ENCODE results near the gene TEF.

TEF gene

GRCh38 chr22:41381329-41382097 is at the start of gene TEF:
Gene TEF (plus strand): TSS chr22:41381942. CDS start chr22:41382045, 103 bp downstream.
- peak; percentile 97 for DNase-seq (ENCODE audit: low spot score)
- CTCF ChIA-PET: interaction anchor here (0.5 to 0.7 kb wide), 4 partner anchors 9 to 480 kb away, joined by 3 to 4 read pairs (median 3); no protein-coding TSS in a partner anchor
- no peak for TF ChIP-seq CTCF (conservative IDR thresholded peaks at IDR 0.05; ENCODE audit: low read depth)

GRCh38 chr22:41332217-41332939 is 49.4 kb upstream of the TEF start:
- no peak for TF ChIP-seq CTCF (conservative IDR thresholded peaks at IDR 0.05; ENCODE audit: low read depth)
- ChIA-PET CTCF (interaction anchor here (0.5 kb wide), 1 partner anchor 186 kb away, joined by 3 read pairs; no protein-coding TSS in a partner anchor), POLR2A (ENCODE audit: low non-redundant PET) (no interaction called here)
- DNase-seq (ENCODE audit: low spot score): no peak
- H3K27ac ChIP-seq: no peak overlapping the region; the same call in 1 of the 2 replicates

More at GRCh38 chr22:41381329-41382097, at the start of gene TEF:
- peak within 1 kb of the TSS; percentile 97 for H3K27ac ChIP-seq
- POLR2A ChIA-PET (ENCODE audit: low non-redundant PET): interaction anchor here (0.6 to 1.1 kb wide), 3 partner anchors 28 to 96 kb away, joined by 4 to 5 read pairs (median 4); partner anchors contain the start of gene RANGAP1

GRCh38 chr22:41333806-41334205 is 47.9 kb upstream of the TEF start:
- no peak overlapping the region for H3K27ac ChIP-seq
- ChIA-PET CTCF (no interaction called here), POLR2A (ENCODE audit: low non-redundant PET) (no interaction called here)
- no peak for DNase-seq (ENCODE audit: low spot score)
- no peak for TF ChIP-seq CTCF (conservative IDR thresholded peaks at IDR 0.05; ENCODE audit: low read depth)

- TF ChIP-seq CTCF (conservative IDR thresholded peaks at IDR 0.05; ENCODE audit: low read depth): no peak
- H3K27ac ChIP-seq: peak overlapping the region; percentile 25; the same call in 1 of the 2 replicates
- DNase-seq (ENCODE audit: low spot score): no peak
- CTCF ChIA-PET: no interaction called here
- POLR2A ChIA-PET (ENCODE audit: low non-redundant PET): no interaction called here
Observed at GRCh38 chr22:41334215-41334614, 47.5 kb upstream of the TEF start.

GRCh38 chr22:41334951-41335635 is 46.6 kb upstream of the TEF start:
- no peak for TF ChIP-seq CTCF (conservative IDR thresholded peaks at IDR 0.05; ENCODE audit: low read depth)
- ChIA-PET CTCF (no interaction called here), POLR2A (ENCODE audit: low non-redundant PET) (no interaction called here)
- no peak for DNase-seq (ENCODE audit: low spot score)
- peak overlapping the region; percentile 25; the same call in 1 of the 2 replicates for H3K27ac ChIP-seq

- POLR2A ChIA-PET (ENCODE audit: low non-redundant PET): no interaction called here
- no peak for DNase-seq (ENCODE audit: low spot score)
- TF ChIP-seq CTCF (conservative IDR thresholded peaks at IDR 0.05; ENCODE audit: low read depth): no peak
- CTCF ChIA-PET: interaction anchor here (0.7 kb wide), 1 partner anchor 27 kb away, joined by 3 read pairs; no protein-coding TSS in a partner anchor
- peak overlapping the region; percentile 9; the same call in 1 of the 2 replicates for H3K27ac ChIP-seq
Observed at GRCh38 chr22:41338614-41339212, 43.0 kb upstream of the TEF start.
